C4-2B (cell line): ENCODE measurements around the gene AP1G1.
"Not testable (repeated sequence)": the region's sequence is repeated elsewhere in the genome, so short reads cannot be mapped to it uniquely, and the experiment has no call there.

ENCODE experiments used
- ZFX ChIP-seq: fragments of 450-650 bp; IDR thresholded peaks from 2 replicates; pipeline ENCODE4 v1.6.1; 2017
- TF ChIP-seq, protein P1 (sequence below): fragments of 450-650 bp; conservative IDR thresholded peaks from 2 replicates; pipeline ENCODE4 v1.5.1; 2017; ENCODE audit warnings: mild to moderate bottlenecking

DNA sequence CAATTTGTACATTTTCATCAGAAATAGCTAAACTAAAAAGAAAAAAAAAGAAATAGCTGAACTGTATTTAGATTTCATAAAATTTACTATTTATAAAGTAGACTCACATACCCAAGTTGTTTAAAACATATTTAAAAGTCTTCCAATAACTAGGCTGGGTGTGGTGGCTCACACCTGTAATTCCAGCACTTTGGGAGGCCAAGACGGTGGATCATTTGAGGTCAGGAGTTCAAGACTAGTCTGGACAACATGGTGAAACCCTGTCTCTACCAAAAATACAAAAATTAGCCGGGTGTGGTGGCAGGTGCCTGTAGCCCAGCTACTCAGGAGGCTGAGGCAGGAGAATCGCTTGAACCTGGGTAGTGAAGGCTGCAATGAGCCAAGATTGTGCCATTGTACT is 23.5 kb downstream of the AP1G1 start:
- TF ChIP-seq, protein P1, sequence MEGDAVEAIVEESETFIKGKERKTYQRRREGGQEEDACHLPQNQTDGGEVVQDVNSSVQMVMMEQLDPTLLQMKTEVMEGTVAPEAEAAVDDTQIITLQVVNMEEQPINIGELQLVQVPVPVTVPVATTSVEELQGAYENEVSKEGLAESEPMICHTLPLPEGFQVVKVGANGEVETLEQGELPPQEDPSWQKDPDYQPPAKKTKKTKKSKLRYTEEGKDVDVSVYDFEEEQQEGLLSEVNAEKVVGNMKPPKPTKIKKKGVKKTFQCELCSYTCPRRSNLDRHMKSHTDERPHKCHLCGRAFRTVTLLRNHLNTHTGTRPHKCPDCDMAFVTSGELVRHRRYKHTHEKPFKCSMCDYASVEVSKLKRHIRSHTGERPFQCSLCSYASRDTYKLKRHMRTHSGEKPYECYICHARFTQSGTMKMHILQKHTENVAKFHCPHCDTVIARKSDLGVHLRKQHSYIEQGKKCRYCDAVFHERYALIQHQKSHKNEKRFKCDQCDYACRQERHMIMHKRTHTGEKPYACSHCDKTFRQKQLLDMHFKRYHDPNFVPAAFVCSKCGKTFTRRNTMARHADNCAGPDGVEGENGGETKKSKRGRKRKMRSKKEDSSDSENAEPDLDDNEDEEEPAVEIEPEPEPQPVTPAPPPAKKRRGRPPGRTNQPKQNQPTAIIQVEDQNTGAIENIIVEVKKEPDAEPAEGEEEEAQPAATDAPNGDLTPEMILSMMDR: not testable (repeated sequence)
- not testable (repeated sequence) for TF ChIP-seq ZFX
